ENCODE measurements around the gene GLI3.

DNA sequence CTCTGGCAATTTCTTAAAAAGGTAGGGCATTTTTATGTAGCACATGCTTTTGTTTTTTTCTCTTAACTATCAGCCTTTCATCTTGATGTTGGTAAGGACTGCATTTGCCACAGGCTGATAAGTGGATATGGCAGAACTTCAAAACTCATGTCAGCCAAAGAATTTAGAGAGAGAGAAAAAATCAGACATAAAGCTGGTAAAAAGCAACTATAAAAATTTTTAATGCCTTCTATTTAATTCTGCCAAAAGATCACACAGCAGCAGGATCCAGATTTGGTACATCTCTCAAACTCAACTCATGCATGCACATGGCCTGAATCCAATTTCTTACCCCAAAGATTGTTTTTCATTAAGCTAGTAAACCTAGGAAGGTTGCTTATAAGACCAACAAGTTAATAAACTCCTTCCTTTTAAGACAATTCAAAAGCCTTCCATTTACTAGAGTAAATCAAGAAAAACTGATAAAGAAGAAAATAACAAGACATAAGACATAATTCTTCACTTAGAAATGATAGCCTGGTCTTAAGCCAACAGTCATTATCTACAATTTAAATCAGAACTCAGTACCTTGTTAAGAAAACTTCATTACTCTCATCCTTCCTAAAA is 69.3 kb downstream of the GLI3 start:
- TF ChIP-seq, protein P1, sequence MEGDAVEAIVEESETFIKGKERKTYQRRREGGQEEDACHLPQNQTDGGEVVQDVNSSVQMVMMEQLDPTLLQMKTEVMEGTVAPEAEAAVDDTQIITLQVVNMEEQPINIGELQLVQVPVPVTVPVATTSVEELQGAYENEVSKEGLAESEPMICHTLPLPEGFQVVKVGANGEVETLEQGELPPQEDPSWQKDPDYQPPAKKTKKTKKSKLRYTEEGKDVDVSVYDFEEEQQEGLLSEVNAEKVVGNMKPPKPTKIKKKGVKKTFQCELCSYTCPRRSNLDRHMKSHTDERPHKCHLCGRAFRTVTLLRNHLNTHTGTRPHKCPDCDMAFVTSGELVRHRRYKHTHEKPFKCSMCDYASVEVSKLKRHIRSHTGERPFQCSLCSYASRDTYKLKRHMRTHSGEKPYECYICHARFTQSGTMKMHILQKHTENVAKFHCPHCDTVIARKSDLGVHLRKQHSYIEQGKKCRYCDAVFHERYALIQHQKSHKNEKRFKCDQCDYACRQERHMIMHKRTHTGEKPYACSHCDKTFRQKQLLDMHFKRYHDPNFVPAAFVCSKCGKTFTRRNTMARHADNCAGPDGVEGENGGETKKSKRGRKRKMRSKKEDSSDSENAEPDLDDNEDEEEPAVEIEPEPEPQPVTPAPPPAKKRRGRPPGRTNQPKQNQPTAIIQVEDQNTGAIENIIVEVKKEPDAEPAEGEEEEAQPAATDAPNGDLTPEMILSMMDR (IDR thresholded peaks at IDR 0.05) = no peak
- TF ChIP-seq POLR2A (IDR thresholded peaks at IDR 0.05) = no peak
